ENCODE data around the gene MXD1.

- TF ChIP-seq POLR2A (IDR thresholded peaks at IDR 0.05; ENCODE audit: low read depth, low read length) (no peak), CTCF (conservative IDR thresholded peaks at IDR 0.05; ENCODE audit: low read depth, low read length) (no peak), RAD21 (IDR thresholded peaks at IDR 0.05; ENCODE audit: low read length) (no peak), RFX5 (IDR thresholded peaks at IDR 0.05; ENCODE audit: low read depth, low read length) (no peak), NFE2L2 (IDR thresholded peaks at IDR 0.05; ENCODE audit: low read depth, low read length) (no peak)
Observed at GRCh38 chr2:69961496-69961895, 46.6 kb downstream of the MXD1 start, which contains the start of gene ASPRV1.
